Liver (tissue), 9 donors: ENCODE data around the gene ADCY2. TPM values are rescaled to one million over a fixed set of nuclear protein-coding genes. Genes with fewer than 3 reads are reported as not detected.

ENCODE experiments used
- DNase-seq: peaks from one replicate; pipeline ENCODE4 v3.0.0-alpha.2; 2017; ENCODE audit warnings: low spot score
- H3K27ac ChIP-seq, 2 donors: one replicate each; pipeline ENCODE4 v1.7.0; 2013; ENCODE audit warnings: inconsistent platforms in 2 of 2, low read length in 2 of 2, control low read depth in 1 of 2, low read depth in 1 of 2, mild to moderate bottlenecking in 1 of 2
- H3K27me3 ChIP-seq, 4 donors: one replicate each; pipeline versions ENCODE4 v1.6.1 to v1.7.0; 2013; ENCODE audit warnings: low read length in 3 of 4, inconsistent platforms in 1 of 4, mild to moderate bottlenecking in 1 of 4, moderate library complexity in 1 of 4; ENCODE audit not compliant: control insufficient read depth in 4 of 4, insufficient read depth in 4 of 4
- H3K36me3 ChIP-seq, 4 donors: one replicate each; pipeline versions ENCODE4 v1.6.1 to v1.7.0; 2013; ENCODE audit warnings: low read length in 3 of 4, mild to moderate bottlenecking in 3 of 4, low read depth in 1 of 4, moderate library complexity in 1 of 4; ENCODE audit not compliant: control insufficient read depth in 4 of 4, insufficient read depth in 3 of 4
- H3K4me1 ChIP-seq, 4 donors: one replicate each; pipeline versions ENCODE4 v1.6.1 to v1.7.0; 2013; ENCODE audit warnings: low read length in 3 of 4, mild to moderate bottlenecking in 3 of 4, moderate library complexity in 1 of 4; ENCODE audit not compliant: control insufficient read depth in 4 of 4, insufficient read depth in 4 of 4
- H3K4me3 ChIP-seq, 3 donors: one replicate each; pipeline versions ENCODE4 v1.6.1 to v1.7.0; 2013; ENCODE audit warnings: low read length in 3 of 3, control low read depth in 1 of 3, low read depth in 1 of 3, mild to moderate bottlenecking in 1 of 3
- H3K9ac ChIP-seq, 2 donors: one replicate each; pipeline ENCODE4 v1.7.0; 2013; ENCODE audit warnings: low read length in 2 of 2, mild to moderate bottlenecking in 2 of 2, moderate library complexity in 2 of 2, control low read depth in 1 of 2, low read depth in 1 of 2
- H3K9me3 ChIP-seq, 4 donors: one replicate each; pipeline versions ENCODE4 v1.6.1 to v1.7.0; 2013; ENCODE audit warnings: low read length in 3 of 4; ENCODE audit not compliant: control insufficient read depth in 4 of 4
- EGR1 ChIP-seq, 2 donors: IDR thresholded peaks; 2 replicates each; pipeline ENCODE4 v1.6.1; 2016 to 2018; ENCODE audit warnings: antibody characterized with exemption in 2 of 2, low read depth in 2 of 2
- FOXA1 ChIP-seq: IDR thresholded peaks from 2 replicates; pipeline ENCODE4 v1.6.1; 2016; ENCODE audit warnings: antibody characterized with exemption
- FOXA2 ChIP-seq: IDR thresholded peaks from 2 replicates; pipeline ENCODE4 v1.6.1; 2016; ENCODE audit warnings: antibody characterized with exemption
- GABPA ChIP-seq, 2 donors: IDR thresholded peaks in 1 of 2; conservative IDR thresholded peaks in 1 of 2; 2 replicates each; pipeline ENCODE4 v1.6.1; 2016; ENCODE audit warnings: antibody characterized with exemption in 2 of 2, mild to moderate bottlenecking in 1 of 2, moderate library complexity in 1 of 2
- HNF4A ChIP-seq, 2 donors: conservative IDR thresholded peaks; 2 replicates each; pipeline ENCODE4 v1.6.1; 2016; ENCODE audit warnings: antibody characterized with exemption in 2 of 2, mild to moderate bottlenecking in 2 of 2
- HNF4G ChIP-seq: IDR thresholded peaks from 2 replicates; pipeline ENCODE4 v1.6.1; 2016; ENCODE audit warnings: antibody characterized with exemption
- MAX ChIP-seq: IDR thresholded peaks from 2 replicates; pipeline ENCODE4 v1.6.1; 2016; ENCODE audit warnings: antibody characterized with exemption
- NR2F2 ChIP-seq: IDR thresholded peaks from 2 replicates; pipeline ENCODE4 v1.6.1; 2016; ENCODE audit warnings: antibody characterized with exemption
- RAD21 ChIP-seq, 2 donors: IDR thresholded peaks; 2 replicates each; pipeline ENCODE4 v1.6.1; 2016; ENCODE audit warnings: antibody characterized with exemption in 2 of 2, mild to moderate bottlenecking in 2 of 2
- RXRA ChIP-seq, 2 donors: IDR thresholded peaks; 2 replicates each; pipeline ENCODE4 v1.6.1; 2017 to 2018; ENCODE audit warnings: antibody characterized with exemption in 2 of 2, mild to moderate bottlenecking in 1 of 2
- SP1 ChIP-seq: IDR thresholded peaks from 2 replicates; pipeline ENCODE4 v1.6.1; 2018; ENCODE audit warnings: antibody characterized with exemption, mild to moderate bottlenecking
- TAF1 ChIP-seq: conservative IDR thresholded peaks from 2 replicates; pipeline ENCODE4 v1.6.1; 2016; ENCODE audit warnings: antibody characterized with exemption, mild to moderate bottlenecking
- YY1 ChIP-seq: IDR thresholded peaks from 2 replicates; pipeline ENCODE4 v1.6.1; 2016; ENCODE audit warnings: antibody characterized with exemption, mild to moderate bottlenecking
- WGBS: extraction: QIAGEN DNeasy Blood & Tissue Kit; methylation state at CpG from one replicate; pipeline ENCODE4 v1.1.7; 2013; 5-methylcytosine and 5-hydroxymethylcytosine counted together
- polyA plus RNA-seq, 2 donors: library from polyadenylated mRNA; stranded (reverse) in 1 of 2; unstranded in 1 of 2; fragments of 200-250 nt in 1 of 2; fragments of >200 nt in 1 of 2; fragmentation: Nextera tagmentation in 1 of 2; extraction: Ambion mirVana in 1 of 2; gene quantifications; one replicate each; pipeline versions ENCODE4 v1.2.1 to v1.2.3, GENCODE V29; 2013 to 2015
- total RNA-seq, 2 donors: library from RNA; depleted of rRNA; stranded (reverse); fragments of >200 nt; gene quantifications; one replicate each; pipeline ENCODE4 v1.2.3, GENCODE V29; 2014
- TF ChIP-seq, protein P1 (sequence below): fragments of 150-350 bp; IDR thresholded peaks from 2 replicates; pipeline ENCODE4 v1.5.1; 2017; ENCODE audit warnings: improper control_type of control experiment, low read depth, low read length; ENCODE audit not compliant: missing input control
- donor health status: healthy.
- donor health status: healthy.
- donor health status: healthy.
- donor health status: healthy.
- donor health status: healthy.

Gene ADCY2
- total and polyA plus RNA-seq, 4 donors, result not detected

DNA sequence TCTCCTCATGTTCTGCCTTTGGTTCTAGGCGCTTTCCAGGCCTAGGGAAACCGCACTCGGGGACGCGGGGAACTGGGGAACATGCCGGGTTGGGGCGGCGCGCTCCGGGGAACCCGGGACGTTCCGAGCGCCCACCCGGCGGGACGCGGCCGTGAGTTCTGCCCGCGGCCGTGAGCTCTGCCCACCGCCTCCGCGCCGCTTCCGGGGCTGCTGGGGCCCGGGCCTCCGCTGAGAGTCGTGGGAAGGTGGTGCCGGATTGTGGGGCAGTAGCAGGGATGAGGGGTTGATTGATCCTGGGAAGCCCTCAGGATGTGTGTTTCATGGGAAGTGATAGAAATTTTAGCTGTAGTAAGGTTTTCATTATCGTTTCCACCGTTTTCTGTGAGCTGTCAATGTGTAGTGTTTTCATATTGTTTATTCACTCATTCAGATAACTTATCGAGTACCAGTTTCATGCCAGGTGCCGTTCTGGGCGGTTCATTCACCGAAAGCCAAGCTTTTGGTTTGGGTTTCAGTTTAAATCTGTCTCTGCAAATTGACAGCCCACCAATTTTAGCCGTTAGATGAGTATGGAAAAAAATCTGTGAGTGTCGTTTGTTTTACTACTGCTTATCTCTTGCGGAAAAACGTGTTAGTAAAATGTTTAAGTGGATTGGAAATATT, 473.7 kb downstream of the ADCY2 start:
- Histone ChIP-seq H3K27ac (peak overlapping the region; percentile 76 to 89), H3K27me3 (no peaks in the 10 kb centered on the region), H3K4me3 (peak overlapping the region; percentile 50 to 90 (median 63)), H3K4me1 (peaks cover 1 to 35% (median 21%) of the 10 kb centered on the region in 4 donors), H3K9me3 (no peaks in the 10 kb centered on the region), H3K36me3 (peaks cover 0 to 6% (median 3%) of the 10 kb centered on the region in 4 donors), H3K9ac (peak overlapping the region; percentile 52 to 71)
- WGBS, result under 1% methylated on average over 41 of the region's 41 CpGs
- no peak for TF ChIP-seq EGR1 (IDR thresholded peaks at IDR 0.05; ENCODE audit: low read depth in 2 of 2)
- no peak for TF ChIP-seq HNF4A (conservative IDR thresholded peaks at IDR 0.05)
- TF ChIP-seq TAF1, result no peak
- TF ChIP-seq FOXA2, result no peak
- TF ChIP-seq, protein P1, sequence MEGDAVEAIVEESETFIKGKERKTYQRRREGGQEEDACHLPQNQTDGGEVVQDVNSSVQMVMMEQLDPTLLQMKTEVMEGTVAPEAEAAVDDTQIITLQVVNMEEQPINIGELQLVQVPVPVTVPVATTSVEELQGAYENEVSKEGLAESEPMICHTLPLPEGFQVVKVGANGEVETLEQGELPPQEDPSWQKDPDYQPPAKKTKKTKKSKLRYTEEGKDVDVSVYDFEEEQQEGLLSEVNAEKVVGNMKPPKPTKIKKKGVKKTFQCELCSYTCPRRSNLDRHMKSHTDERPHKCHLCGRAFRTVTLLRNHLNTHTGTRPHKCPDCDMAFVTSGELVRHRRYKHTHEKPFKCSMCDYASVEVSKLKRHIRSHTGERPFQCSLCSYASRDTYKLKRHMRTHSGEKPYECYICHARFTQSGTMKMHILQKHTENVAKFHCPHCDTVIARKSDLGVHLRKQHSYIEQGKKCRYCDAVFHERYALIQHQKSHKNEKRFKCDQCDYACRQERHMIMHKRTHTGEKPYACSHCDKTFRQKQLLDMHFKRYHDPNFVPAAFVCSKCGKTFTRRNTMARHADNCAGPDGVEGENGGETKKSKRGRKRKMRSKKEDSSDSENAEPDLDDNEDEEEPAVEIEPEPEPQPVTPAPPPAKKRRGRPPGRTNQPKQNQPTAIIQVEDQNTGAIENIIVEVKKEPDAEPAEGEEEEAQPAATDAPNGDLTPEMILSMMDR, result no peak
- no peak for TF ChIP-seq SP1
- TF ChIP-seq GABPA (IDR thresholded peaks at IDR 0.05 in 1 of 2, conservative IDR thresholded peaks at IDR 0.05 in 1 of 2), result no peak
- no peak for TF ChIP-seq RAD21 (IDR thresholded peaks at IDR 0.05)
- no peak for TF ChIP-seq MAX
- TF ChIP-seq YY1, result no peak
- DNase-seq, result no peak

GRCh38 chr5:7871653-7872052, 475.7 kb downstream of the ADCY2 start:
- no peaks in the 10 kb centered on the region for H3K27me3 ChIP-seq
- 74% methylated on average over 2 of the region's 2 CpGs for WGBS
- H3K27ac ChIP-seq, result no peak overlapping the region
- TF ChIP-seq EGR1 (IDR thresholded peaks at IDR 0.05; ENCODE audit: low read depth in 2 of 2) (no peak), HNF4G (no peak), RAD21 (IDR thresholded peaks at IDR 0.05) (no peak), SP1 (no peak), GABPA (IDR thresholded peaks at IDR 0.05 in 1 of 2, conservative IDR thresholded peaks at IDR 0.05 in 1 of 2) (no peak), NR2F2 (no peak), MAX (no peak), FOXA1 (no peak), RXRA (IDR thresholded peaks at IDR 0.05) (no peak)
- TF ChIP-seq, protein P1, result no peak
- H3K9ac ChIP-seq, result no peak overlapping the region
- H3K4me3 ChIP-seq, result no peak overlapping the region
- H3K36me3 ChIP-seq, result peaks cover 3 to 16% (median 14%) of the 10 kb centered on the region in 4 donors
- peaks cover 1 to 37% (median 22%) of the 10 kb centered on the region in 4 donors for H3K4me1 ChIP-seq
- DNase-seq, result no peak
- no peaks in the 10 kb centered on the region for H3K9me3 ChIP-seq
